GM23338 (cell line): ENCODE data around the gene TBATA. TPM values are rescaled to one million over a fixed set of nuclear protein-coding genes. Genes with fewer than 3 reads are reported as not detected.
"Not testable (repeated sequence)": the region's sequence is repeated elsewhere in the genome, so short reads cannot be mapped to it uniquely, and the experiment has no call there.

Experiments used
- ATAC-seq: fragments of 200-7000 bp; cut with Tn5 transposase; 3 replicates; pipeline ENCODE4 v1.9.1; 2020
- DNase-seq: peaks from one replicate; pipeline ENCODE4 v3.0.0-alpha.2; 2015; ENCODE audit warnings: low spot score
- H2AFZ ChIP-seq: fragments of 200-600 bp; sonication (generic); 2 replicates; pipeline ENCODE4 v1.8.0; 2016; ENCODE audit warnings: antibody characterized with exemption, mild to moderate bottlenecking, moderate library complexity
- H3F3A ChIP-seq: fragments of 200-600 bp; sonication (generic); replicated peaks from 2 replicates; pipeline ENCODE4 v1.8.0; 2017; ENCODE audit warnings: antibody characterized with exemption, mixed run types, low read depth
- H3K27ac ChIP-seq: fragments of 200-600 bp; sonication (generic); 2 replicates; pipeline ENCODE4 v1.6.1; 2016; ENCODE audit warnings: low read depth
- H3K27me3 ChIP-seq: fragments of 200-600 bp; sonication (generic); 2 replicates; pipeline ENCODE4 v1.8.0; 2016; ENCODE audit warnings: mild to moderate bottlenecking, mixed run types, moderate library complexity; ENCODE audit not compliant: insufficient read depth
- H3K36me3 ChIP-seq: fragments of 200-600 bp; sonication (generic); 2 replicates; pipeline ENCODE4 v1.8.0; 2016; ENCODE audit warnings: mild to moderate bottlenecking; ENCODE audit not compliant: insufficient read depth
- H3K4me1 ChIP-seq: fragments of 200-600 bp; sonication (generic); 2 replicates; pipeline ENCODE4 v1.8.0; 2016; ENCODE audit warnings: mild to moderate bottlenecking, moderate library complexity; ENCODE audit not compliant: insufficient read depth
- H3K4me2 ChIP-seq: fragments of 200-600 bp; sonication (generic); 2 replicates; pipeline ENCODE4 v1.7.1; 2017; ENCODE audit warnings: mixed run types
- H3K4me3 ChIP-seq: fragments of 200-600 bp; sonication (generic); 2 replicates; pipeline ENCODE4 v1.6.1; 2016; ENCODE audit warnings: mixed run types
- H3K79me2 ChIP-seq: fragments of 200-600 bp; sonication (generic); replicated peaks from 2 replicates; pipeline ENCODE4 v1.8.0; 2017; ENCODE audit warnings: mild to moderate bottlenecking; ENCODE audit not compliant: insufficient read depth
- H3K9me2 ChIP-seq: fragments of 200-600 bp; sonication (generic); 2 replicates; pipeline ENCODE4 v1.8.0; 2017; ENCODE audit not compliant: insufficient read depth
- H4K20me1 ChIP-seq: fragments of 200-600 bp; sonication (generic); replicated peaks from 2 replicates; pipeline ENCODE4 v1.8.0; 2017; ENCODE audit warnings: mild to moderate bottlenecking; ENCODE audit not compliant: insufficient read depth
- H3K27ac Mint-ChIP-seq: 2 replicates; pipeline ENCODE4 v1.8.0; 2020; ENCODE audit warnings: inconsistent platforms, mild to moderate bottlenecking, moderate library complexity, mixed read lengths
- H3K27me3 Mint-ChIP-seq: 3 replicates; pipeline ENCODE4 v1.8.0; 2022; ENCODE audit warnings: low read depth, mild to moderate bottlenecking, moderate library complexity, mixed read lengths, inconsistent platforms; ENCODE audit not compliant: insufficient read depth, poor library complexity
- H3K36me3 Mint-ChIP-seq: 3 replicates; pipeline ENCODE4 v1.8.0; 2021; ENCODE audit warnings: low read depth, mild to moderate bottlenecking, inconsistent platforms, moderate library complexity, mixed read lengths
- H3K4me1 Mint-ChIP-seq: 3 replicates; pipeline ENCODE4 v1.8.0; 2020; ENCODE audit warnings: mild to moderate bottlenecking, inconsistent platforms, mixed read lengths
- H3K4me3 Mint-ChIP-seq: 3 replicates; pipeline ENCODE4 v1.8.0; 2021; ENCODE audit warnings: moderate library complexity, mild to moderate bottlenecking, inconsistent platforms, mixed read lengths
- H3K9me3 Mint-ChIP-seq: 3 replicates; pipeline ENCODE4 v1.8.0; 2020; ENCODE audit warnings: moderate library complexity, mild to moderate bottlenecking, inconsistent platforms, mixed read lengths
- CREB1 ChIP-seq: fragments of 250-450 bp; sonication (Bioruptor Pico); IDR thresholded peaks from 2 replicates; pipeline ENCODE4 v1.5.0; 2020; ENCODE audit warnings: low read depth, mild to moderate bottlenecking, moderate library complexity
- EZH2 ChIP-seq: fragments of 200-600 bp; sonication (generic); IDR thresholded peaks from one replicate; pipeline ENCODE4 v1.8.0; 2017; ENCODE audit warnings: antibody characterized with exemption, mild to moderate bottlenecking, low read depth; ENCODE audit not compliant: unreplicated experiment
- EZH2phosphoT487 ChIP-seq: fragments of 200-600 bp; sonication (generic); IDR thresholded peaks from one replicate; pipeline ENCODE4 v1.8.1; 2018; ENCODE audit warnings: antibody characterized with exemption; ENCODE audit not compliant: unreplicated experiment
- JUNB ChIP-seq: IDR thresholded peaks from one replicate; pipeline ENCODE4 v1.6.1; 2016; ENCODE audit warnings: antibody characterized with exemption; ENCODE audit not compliant: unreplicated experiment
- STAT1 ChIP-seq: IDR thresholded peaks from one replicate; pipeline ENCODE4 v1.6.1; 2016; ENCODE audit warnings: antibody characterized with exemption; ENCODE audit not compliant: unreplicated experiment
- ZNF114 ChIP-seq: fragments of 250-450 bp; sonication (Bioruptor Pico); IDR thresholded peaks from 2 replicates; pipeline ENCODE4 v1.5.0; 2020; ENCODE audit warnings: mild to moderate bottlenecking, moderate library complexity
- polyA plus RNA-seq: library from polyadenylated mRNA; unstranded; fragments of >200 nt; fragmentation: Nextera tagmentation; extraction: Ambion mirVana; gene quantifications from 2 replicates; pipeline ENCODE4 v1.2.1, GENCODE V29; 2016
- total RNA-seq: library from RNA; depleted of rRNA; stranded (reverse); fragments of >200 nt; shearing (Covaris generic); gene quantifications from 2 replicates; pipeline ENCODE4 v1.2.3, GENCODE V29; 2014
- TF ChIP-seq, protein P1 (sequence below): fragments of 250-450 bp; sonication (Bioruptor Pico); IDR thresholded peaks from 2 replicates; pipeline ENCODE4 v1.5.0; 2020; ENCODE audit warnings: mild to moderate bottlenecking, moderate library complexity

TBATA gene
- total and polyA plus RNA-seq, 2 experiments from 2014 or later, result not detected

DNA sequence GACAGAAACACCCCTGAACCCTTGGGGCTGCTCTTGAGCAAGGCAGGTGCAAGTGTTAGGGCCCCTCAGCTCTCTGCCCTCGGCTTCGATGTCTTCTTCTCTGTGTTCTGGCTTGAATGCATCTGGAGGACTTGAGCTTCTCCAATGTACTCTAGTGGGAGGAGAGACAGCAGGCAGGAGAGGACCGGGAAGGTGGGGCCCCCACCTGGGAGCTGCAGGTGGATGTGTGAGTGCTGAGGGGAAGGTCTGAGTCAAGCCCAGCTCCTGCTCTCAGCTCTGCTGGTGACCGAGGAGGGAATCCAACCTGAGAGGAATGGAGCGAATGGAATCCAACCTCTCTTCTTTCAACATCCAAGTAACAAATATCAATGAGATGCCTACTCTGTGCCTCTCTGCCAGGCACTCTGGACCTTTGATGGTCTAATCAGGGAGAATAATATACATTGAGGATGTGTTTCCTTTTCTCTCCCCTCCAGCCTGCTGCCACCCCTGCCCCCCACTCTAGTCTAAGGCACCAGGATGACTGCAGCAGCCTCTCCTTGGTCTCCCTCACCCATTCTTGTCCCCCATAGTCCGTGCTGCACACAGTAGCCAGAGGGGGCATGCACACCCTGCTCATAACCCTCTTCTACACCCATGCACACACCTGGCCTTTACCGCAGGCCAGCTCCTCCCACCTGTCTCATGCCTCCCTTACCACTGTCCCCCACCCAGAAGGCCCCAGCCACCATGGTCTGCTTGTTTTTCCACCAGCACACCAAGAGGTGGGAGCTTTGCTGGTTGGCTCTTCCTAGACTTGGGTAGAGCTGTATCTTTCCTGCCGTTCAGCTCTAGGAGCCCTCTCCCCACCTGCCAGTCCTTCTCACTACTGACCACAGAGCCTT lies 13.6 kb downstream of the TBATA start:
- TF ChIP-seq ZNF114 (CRISPR knock-in tag), result no peak
- DNase-seq (no peak), ATAC-seq (no peak)
- Histone ChIP-seq H3K9me2 (0 out of 2 replicates have a peak, but pooled peaks cover 2% of the 10 kb centered on the region), H3F3A (no peaks in the 10 kb centered on the region), H3K36me3 (no peaks in the 10 kb centered on the region), H3K4me3 (no peak overlapping the region), H3K4me1 (no peaks in the 10 kb centered on the region), H4K20me1 (no peaks in the 10 kb centered on the region), H3K27ac (no peak overlapping the region), H3K4me2 (no peak overlapping the region), H3K79me2 (no peaks in the 10 kb centered on the region), H3K27me3 (no peaks in the 10 kb centered on the region), H2AFZ (no peak overlapping the region)
- Mint-ChIP-seq H3K27me3 (peaks cover 9% of the 10 kb centered on the region), H3K27ac (no peak overlapping the region), H3K4me3 (no peak overlapping the region), H3K4me1 (peaks cover 2% of the 10 kb centered on the region; the same call in 1 of the 3 replicates), H3K9me3 (peaks cover 5% of the 10 kb centered on the region), H3K36me3 (peaks cover 5% of the 10 kb centered on the region)

DNA sequence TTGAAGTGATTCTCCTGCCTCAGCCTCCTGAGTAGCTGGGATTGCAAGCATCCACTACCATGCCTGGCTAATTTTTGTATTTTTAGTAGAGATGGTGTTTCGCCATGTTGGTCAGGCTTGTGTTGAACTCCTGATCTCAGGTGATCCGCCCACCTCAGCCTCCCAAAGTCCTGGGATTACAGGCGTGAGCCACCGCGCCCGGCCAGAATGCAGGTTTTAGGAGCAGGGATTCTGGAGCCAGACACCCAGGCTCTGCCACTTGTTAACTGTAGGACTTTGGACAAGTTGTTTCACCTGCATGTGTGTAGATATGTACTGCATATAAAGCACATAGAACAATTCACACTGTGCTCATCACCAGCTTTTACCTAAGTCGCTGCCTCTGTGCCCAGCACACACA lies 14.7 kb downstream of the TBATA start:
- H3K79me2 ChIP-seq, H3K9me2 ChIP-seq, H3K27ac ChIP-seq, H3F3A ChIP-seq, H3K4me1 Mint-ChIP-seq, H3K4me2 ChIP-seq, H3K36me3 ChIP-seq, H3K27me3 Mint-ChIP-seq, DNase-seq, H3K27me3 ChIP-seq, H4K20me1 ChIP-seq, H3K27ac Mint-ChIP-seq, H2AFZ ChIP-seq, ATAC-seq, H3K4me3 Mint-ChIP-seq, H3K4me3 ChIP-seq, H3K4me1 ChIP-seq: not testable (repeated sequence)
- Mint-ChIP-seq H3K9me3 (peaks cover 16% of the 10 kb centered on the region), H3K36me3 (peaks cover 13% of the 10 kb centered on the region)

DNA sequence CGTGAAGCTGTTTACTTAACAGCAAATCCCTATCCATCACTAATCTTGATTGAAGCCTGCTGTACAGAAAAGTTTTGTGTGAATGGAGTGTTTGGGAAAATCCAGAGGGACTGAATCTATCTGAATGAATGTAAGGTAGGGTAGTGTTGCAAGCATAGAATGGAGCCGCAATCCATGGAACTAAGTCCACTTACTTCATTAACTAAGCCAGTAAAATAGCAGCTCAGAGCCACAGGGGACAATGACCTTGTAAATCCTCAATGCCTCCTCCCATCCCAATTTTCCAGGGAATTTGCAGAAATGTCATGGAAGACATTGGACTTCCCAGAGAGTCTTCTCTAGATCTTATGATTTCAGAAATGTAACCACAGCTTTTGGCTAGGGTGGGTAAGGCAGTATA lies 15.2 kb downstream of the TBATA start:
- Mint-ChIP-seq H3K27ac (no peak overlapping the region), H3K36me3 (peaks cover 18% of the 10 kb centered on the region), H3K9me3 (peaks cover 21% of the 10 kb centered on the region), H3K27me3 (peaks cover 9% of the 10 kb centered on the region), H3K4me1 (peaks cover 2% of the 10 kb centered on the region; the same call in 1 of the 3 replicates), H3K4me3 (no peak overlapping the region)
- DNase-seq (no peak), ATAC-seq (no peak)
- H2AFZ ChIP-seq, result no peak overlapping the region
- no peak overlapping the region for H3K4me2 ChIP-seq
- no peaks in the 10 kb centered on the region for H4K20me1 ChIP-seq
- H3K4me1 ChIP-seq, result no peaks in the 10 kb centered on the region
- no peaks in the 10 kb centered on the region for H3K36me3 ChIP-seq
- H3K27ac ChIP-seq, result no peak overlapping the region
- H3K79me2 ChIP-seq, result no peaks in the 10 kb centered on the region
- no peaks in the 10 kb centered on the region for H3K27me3 ChIP-seq
- no peaks in the 10 kb centered on the region for H3F3A ChIP-seq
- 0 out of 2 replicates have a peak, but pooled peaks cover 2% of the 10 kb centered on the region for H3K9me2 ChIP-seq
- H3K4me3 ChIP-seq, result no peak overlapping the region
- TF ChIP-seq, protein P1, sequence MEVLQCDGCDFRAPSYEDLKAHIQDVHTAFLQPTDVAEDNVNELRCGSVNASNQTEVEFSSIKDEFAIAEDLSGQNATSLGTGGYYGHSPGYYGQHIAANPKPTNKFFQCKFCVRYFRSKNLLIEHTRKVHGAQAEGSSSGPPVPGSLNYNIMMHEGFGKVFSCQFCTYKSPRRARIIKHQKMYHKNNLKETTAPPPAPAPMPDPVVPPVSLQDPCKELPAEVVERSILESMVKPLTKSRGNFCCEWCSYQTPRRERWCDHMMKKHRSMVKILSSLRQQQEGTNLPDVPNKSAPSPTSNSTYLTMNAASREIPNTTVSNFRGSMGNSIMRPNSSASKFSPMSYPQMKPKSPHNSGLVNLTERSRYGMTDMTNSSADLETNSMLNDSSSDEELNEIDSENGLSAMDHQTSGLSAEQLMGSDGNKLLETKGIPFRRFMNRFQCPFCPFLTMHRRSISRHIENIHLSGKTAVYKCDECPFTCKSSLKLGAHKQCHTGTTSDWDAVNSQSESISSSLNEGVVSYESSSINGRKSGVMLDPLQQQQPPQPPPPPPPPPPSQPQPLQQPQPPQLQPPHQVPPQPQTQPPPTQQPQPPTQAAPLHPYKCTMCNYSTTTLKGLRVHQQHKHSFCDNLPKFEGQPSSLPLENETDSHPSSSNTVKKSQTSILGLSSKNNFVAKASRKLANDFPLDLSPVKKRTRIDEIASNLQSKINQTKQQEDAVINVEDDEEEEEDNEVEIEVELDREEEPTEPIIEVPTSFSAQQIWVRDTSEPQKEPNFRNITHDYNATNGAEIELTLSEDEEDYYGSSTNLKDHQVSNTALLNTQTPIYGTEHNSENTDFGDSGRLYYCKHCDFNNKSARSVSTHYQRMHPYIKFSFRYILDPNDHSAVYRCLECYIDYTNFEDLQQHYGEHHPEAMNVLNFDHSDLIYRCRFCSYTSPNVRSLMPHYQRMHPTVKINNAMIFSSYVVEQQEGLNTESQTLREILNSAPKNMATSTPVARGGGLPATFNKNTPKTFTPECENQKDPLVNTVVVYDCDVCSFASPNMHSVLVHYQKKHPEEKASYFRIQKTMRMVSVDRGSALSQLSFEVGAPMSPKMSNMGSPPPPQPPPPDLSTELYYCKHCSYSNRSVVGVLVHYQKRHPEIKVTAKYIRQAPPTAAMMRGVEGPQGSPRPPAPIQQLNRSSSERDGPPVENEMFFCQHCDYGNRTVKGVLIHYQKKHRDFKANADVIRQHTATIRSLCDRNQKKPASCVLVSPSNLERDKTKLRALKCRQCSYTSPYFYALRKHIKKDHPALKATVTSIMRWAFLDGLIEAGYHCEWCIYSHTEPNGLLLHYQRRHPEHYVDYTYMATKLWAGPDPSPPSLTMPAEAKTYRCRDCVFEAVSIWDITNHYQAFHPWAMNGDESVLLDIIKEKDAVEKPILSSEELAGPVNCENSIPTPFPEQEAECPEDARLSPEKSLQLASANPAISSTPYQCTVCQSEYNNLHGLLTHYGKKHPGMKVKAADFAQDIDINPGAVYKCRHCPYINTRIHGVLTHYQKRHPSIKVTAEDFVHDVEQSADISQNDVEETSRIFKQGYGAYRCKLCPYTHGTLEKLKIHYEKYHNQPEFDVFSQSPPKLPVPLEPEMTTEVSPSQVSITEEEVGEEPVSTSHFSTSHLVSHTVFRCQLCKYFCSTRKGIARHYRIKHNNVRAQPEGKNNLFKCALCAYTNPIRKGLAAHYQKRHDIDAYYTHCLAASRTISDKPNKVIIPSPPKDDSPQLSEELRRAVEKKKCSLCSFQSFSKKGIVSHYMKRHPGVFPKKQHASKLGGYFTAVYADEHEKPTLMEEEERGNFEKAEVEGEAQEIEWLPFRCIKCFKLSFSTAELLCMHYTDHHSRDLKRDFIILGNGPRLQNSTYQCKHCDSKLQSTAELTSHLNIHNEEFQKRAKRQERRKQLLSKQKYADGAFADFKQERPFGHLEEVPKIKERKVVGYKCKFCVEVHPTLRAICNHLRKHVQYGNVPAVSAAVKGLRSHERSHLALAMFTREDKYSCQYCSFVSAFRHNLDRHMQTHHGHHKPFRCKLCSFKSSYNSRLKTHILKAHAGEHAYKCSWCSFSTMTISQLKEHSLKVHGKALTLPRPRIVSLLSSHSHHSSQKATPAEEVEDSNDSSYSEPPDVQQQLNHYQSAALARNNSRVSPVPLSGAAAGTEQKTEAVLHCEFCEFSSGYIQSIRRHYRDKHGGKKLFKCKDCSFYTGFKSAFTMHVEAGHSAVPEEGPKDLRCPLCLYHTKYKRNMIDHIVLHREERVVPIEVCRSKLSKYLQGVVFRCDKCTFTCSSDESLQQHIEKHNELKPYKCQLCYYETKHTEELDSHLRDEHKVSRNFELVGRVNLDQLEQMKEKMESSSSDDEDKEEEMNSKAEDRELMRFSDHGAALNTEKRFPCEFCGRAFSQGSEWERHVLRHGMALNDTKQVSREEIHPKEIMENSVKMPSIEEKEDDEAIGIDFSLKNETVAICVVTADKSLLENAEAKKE (CRISPR knock-in tag), result no peak
- TF ChIP-seq EZH2phosphoT487 (no peak), ZNF114 (CRISPR knock-in tag) (no peak), CREB1 (CRISPR knock-in tag) (no peak), STAT1 (no peak), EZH2 (no peak), JUNB (no peak)
